A549 (cell line): ENCODE data around the gene SMYD5. TPM values are rescaled to one million over a fixed set of nuclear protein-coding genes. Genes with fewer than 3 reads are reported as not detected.

Experiments
- ATAC-seq, 2 experiments: fragments of 200-7000 bp in 1 of 2; fragments of >200 bp in 1 of 2; cut with Nextera tagmentation in 1 of 2; cut with Tn5 transposase in 1 of 2; 3 replicates each; pipeline versions ENCODE4 v1.8.0 to v1.9.1; 2018 to 2020; ENCODE audit warnings: mild to moderate bottlenecking in 1 of 2, moderate library complexity in 1 of 2
- CTCF ChIA-PET: fragments of 300-600 bp; sonication (Branson Sonifier 250); formaldehyde crosslinking; extraction: SDS; loops from one replicate; lab custom pipeline; 2021; ENCODE audit warnings: antibody characterized with exemption, inconsistent platforms; lab: Yijun Ruan, JAX
- POLR2A ChIA-PET: fragments of 350-600 bp; formaldehyde crosslinking; extraction: SDS; loops from one replicate; lab custom pipeline; 2021; ENCODE audit warnings: antibody characterized with exemption, inconsistent platforms; lab: Yijun Ruan, JAX
- DNase-seq, 2 experiments: peaks; one replicate each; pipeline versions ENCODE4 v3.0.0 to v3.0.0-alpha.2; 2011 to 2016; ENCODE audit warnings: low read depth in 1 of 2, low spot score in 1 of 2
- FAIRE-seq: peaks from 2 replicates; lab custom pipeline; 2011; peaks lifted over from hg19 to GRCh38; lab: Jason Lieb, UNC
- H3K27ac ChIP-seq, 2 experiments: fragments of >200 bp; sonication (Bioruptor Twin); formaldehyde crosslinking; 3 replicates each; pipeline ENCODE4 v1.5.1; 2016 to 2017
- H3K4me1 ChIP-seq: fragments of >200 bp; sonication (Bioruptor Twin); formaldehyde crosslinking; 3 replicates; pipeline ENCODE4 v1.6.1; 2016
- H3K4me2 ChIP-seq: fragments of >200 bp; sonication (Bioruptor Twin); formaldehyde crosslinking; 3 replicates; pipeline ENCODE4 v1.6.1; 2016
- H3K4me3 ChIP-seq: fragments of >200 bp; sonication (Bioruptor Twin); formaldehyde crosslinking; 3 replicates; pipeline ENCODE4 v1.5.1; 2016
- H3K9me3 ChIP-seq: fragments of >200 bp; sonication (Bioruptor Twin); formaldehyde crosslinking; 3 replicates; pipeline ENCODE4 v1.6.1; 2016
- CHD4 ChIP-seq: fragments of 200-600 bp; sonication (generic); IDR thresholded peaks from 2 replicates; pipeline ENCODE4 v1.6.1; 2016; ENCODE audit warnings: antibody characterized with exemption, mild to moderate bottlenecking, borderline replicate concordance
- EHF ChIP-seq: fragments of 250-450 bp; sonication (Bioruptor Pico); IDR thresholded peaks from 2 replicates; pipeline ENCODE4 v1.5.0; 2020; ENCODE audit warnings: mild to moderate bottlenecking
- EP300 ChIP-seq, 2 experiments: fragments of >200 bp; sonication (Bioruptor Twin); formaldehyde crosslinking; IDR thresholded peaks; 2 replicates in 1 of 2; 3 replicates in 1 of 2; pipeline ENCODE4 v1.6.1; 2016 to 2017
- GATA3 ChIP-seq: IDR thresholded peaks from 2 replicates; pipeline ENCODE4 v1.6.1; 2012; ENCODE audit warnings: borderline replicate concordance
- HOXB5 ChIP-seq: fragments of 250-450 bp; sonication (Bioruptor Pico); IDR thresholded peaks from 2 replicates; pipeline ENCODE4 v1.5.0; 2020; ENCODE audit warnings: mild to moderate bottlenecking, moderate library complexity
- JUN ChIP-seq, 2 experiments: fragments of >200 bp; sonication (Bioruptor Twin); formaldehyde crosslinking; IDR thresholded peaks; 2 replicates in 1 of 2; 3 replicates in 1 of 2; pipeline ENCODE4 v1.6.1; 2016 to 2017
- KDM5A ChIP-seq: fragments of 200-600 bp; sonication (generic); IDR thresholded peaks from 2 replicates; pipeline ENCODE4 v1.6.1; 2016; ENCODE audit warnings: antibody characterized with exemption, mild to moderate bottlenecking
- MAX ChIP-seq: IDR thresholded peaks from 2 replicates; pipeline ENCODE4 v1.6.1; 2012
- MYC ChIP-seq: IDR thresholded peaks from 2 replicates; pipeline ENCODE4 v1.6.1; 2012; ENCODE audit warnings: mild to moderate bottlenecking, inconsistent platforms, low read length, improper control_type of control experiment, borderline replicate concordance
- NR3C1 ChIP-seq: fragments of >200 bp; sonication (Bioruptor Twin); formaldehyde crosslinking; IDR thresholded peaks from 3 replicates; pipeline ENCODE4 v1.6.1; 2017
- RAD21 ChIP-seq, 2 experiments: fragments of >200 bp in 1 of 2; sonication (Bioruptor Twin) in 1 of 2; formaldehyde crosslinking in 1 of 2; IDR thresholded peaks in 1 of 2; conservative IDR thresholded peaks in 1 of 2; 2 replicates in 1 of 2; 3 replicates in 1 of 2; pipeline ENCODE4 v1.6.1; 2012 to 2018; ENCODE audit warnings: inconsistent platforms in 1 of 2
- RARB ChIP-seq: fragments of 250-450 bp; sonication (Bioruptor Pico); IDR thresholded peaks from 2 replicates; pipeline ENCODE4 v1.8.0; 2021; ENCODE audit warnings: mild to moderate bottlenecking, moderate library complexity
- RNF2 ChIP-seq: fragments of 200-600 bp; sonication (generic); IDR thresholded peaks from 2 replicates; pipeline ENCODE4 v1.6.1; 2016; ENCODE audit warnings: low read depth, mild to moderate bottlenecking, antibody characterized with exemption, moderate library complexity, borderline replicate concordance
- TFCP2L1 ChIP-seq: fragments of 250-450 bp; sonication (Bioruptor Pico); IDR thresholded peaks from 2 replicates; pipeline ENCODE4 v1.5.0; 2021; ENCODE audit warnings: mild to moderate bottlenecking
- ZC3H11A ChIP-seq: fragments of 450-650 bp; IDR thresholded peaks from 2 replicates; pipeline ENCODE4 v1.6.1; 2014; ENCODE audit warnings: antibody characterized with exemption, mild to moderate bottlenecking
- ZFP36 ChIP-seq: fragments of 450-650 bp; IDR thresholded peaks from 2 replicates; pipeline ENCODE4 v1.6.1; 2014; ENCODE audit warnings: borderline replicate concordance; ENCODE audit not compliant: partially characterized antibody
- ZNF302 ChIP-seq: fragments of 250-450 bp; sonication (Bioruptor Pico); IDR thresholded peaks from 2 replicates; pipeline ENCODE4 v1.9.0; 2021; ENCODE audit warnings: inconsistent platforms, mild to moderate bottlenecking, moderate library complexity
- WGBS: methylation state at CpG from one replicate; pipeline ENCODE4 v1.1.6; 2017; ENCODE audit errors: missing lambda C conversion rate; 5-methylcytosine and 5-hydroxymethylcytosine counted together
- polyA plus RNA-seq, 4 experiments: library from polyadenylated mRNA; depleted of rRNA in 3 of 4; stranded (reverse); fragments of >200 nt; fragmentation: RNase III in 1 of 4; extraction: RNeasy Plus Mini Kit Qiagen cat#74134 plus additional on column Dnase treatment in 1 of 4; gene quantifications; 2 replicates in 3 of 4; 3 replicates in 1 of 4; pipeline ENCODE4 v1.2.3, GENCODE V29; 2011 to 2017
- TF ChIP-seq, protein P1 (sequence below): fragments of 250-450 bp; sonication (Bioruptor Pico); IDR thresholded peaks from 2 replicates; pipeline ENCODE4 v1.5.0; 2021; ENCODE audit warnings: mild to moderate bottlenecking, moderate library complexity, borderline replicate concordance
- TF ChIP-seq, protein P2 (sequence below): fragments of >200 bp; sonication (Bioruptor Twin); formaldehyde crosslinking; IDR thresholded peaks from 3 replicates; pipeline ENCODE4 v1.5.1; 2016
- TF ChIP-seq, protein P3 (sequence below): fragments of 200-600 bp; sonication (generic); IDR thresholded peaks from 2 replicates; pipeline ENCODE4 v1.6.1; 2016; ENCODE audit warnings: antibody characterized with exemption, mild to moderate bottlenecking, moderate library complexity

Gene SMYD5
- polyA plus RNA-seq, 2 of the 4 experiments (the other 2 are of a cell fraction), result 40.3 to 46.7 TPM

DNA sequence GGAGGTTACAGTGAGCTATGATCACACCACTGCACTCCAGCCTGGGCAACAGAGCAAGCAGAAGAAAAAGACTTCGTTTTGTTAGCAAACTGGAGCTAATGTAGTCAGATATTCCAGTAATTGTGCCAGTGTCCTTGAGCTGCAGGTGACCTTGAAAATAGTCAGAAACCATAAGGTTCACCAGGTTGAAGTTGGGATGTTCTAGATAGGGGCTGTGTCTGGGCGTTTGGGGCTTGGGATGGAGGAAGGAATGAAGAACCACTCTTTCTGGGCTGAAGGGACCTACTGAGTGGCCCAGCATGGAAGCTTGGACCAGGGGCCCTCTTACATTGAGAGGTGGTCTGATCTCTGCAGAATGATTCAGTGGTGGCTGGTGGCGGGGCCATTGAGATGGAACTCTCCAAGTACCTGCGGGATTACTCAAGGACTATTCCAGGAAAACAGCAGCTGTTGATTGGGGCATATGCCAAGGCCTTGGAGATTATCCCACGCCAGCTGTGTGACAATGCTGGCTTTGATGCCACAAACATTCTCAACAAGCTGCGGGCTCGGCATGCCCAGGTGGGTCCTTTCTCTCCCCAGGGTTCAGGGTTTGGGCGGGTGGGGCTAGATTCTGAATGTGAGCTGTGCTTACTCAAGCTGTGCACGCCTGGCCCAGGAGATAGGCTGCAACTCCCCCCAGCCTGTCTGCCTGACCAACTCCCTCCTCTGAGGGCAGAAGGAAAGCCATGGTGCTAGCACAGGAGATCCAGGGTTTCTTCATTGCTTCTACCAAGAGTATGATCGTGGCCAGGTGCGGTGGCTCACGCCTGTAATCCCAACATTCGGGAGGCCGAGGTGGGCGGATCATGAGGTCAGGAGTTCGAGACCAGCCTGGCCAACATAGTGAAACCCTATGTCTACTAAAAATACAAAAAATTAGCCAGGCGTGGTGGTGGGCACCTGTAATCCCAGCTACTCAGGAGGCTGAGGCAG, 37.1 kb downstream of the SMYD5 start:
- 91% methylated on average over 17 of the region's 17 CpGs for WGBS
- no peaks in the 10 kb centered on the region for H3K4me1 ChIP-seq
- DNase-seq, result no peak
- no peak overlapping the region for H3K4me2 ChIP-seq
- no peak overlapping the region for H3K27ac ChIP-seq
- ChIA-PET POLR2A (interaction anchor here (2.0 kb wide), 1 partner anchor 17 kb away, joined by 7 read pairs; the partner anchor contains the start of gene CCT7), CTCF (interaction anchor here (0.9 to 5.8 kb wide), 10 partner anchors 7 to 74 kb away, joined by 3 to 50 read pairs (median 4); partner anchors contain the start of gene PRADC1)
- TF ChIP-seq NR3C1 (no peak), MYC (no peak), RARB (CRISPR knock-in tag) (no peak), JUN (IDR thresholded peaks at IDR 0.05) (no peak), RNF2 (no peak), EP300 (IDR thresholded peaks at IDR 0.05) (no peak), RAD21 (conservative IDR thresholded peaks at IDR 0.05 in 1 of 2, IDR thresholded peaks at IDR 0.05 in 1 of 2) (no peak), KDM5A (no peak), ZC3H11A (no peak), HOXB5 (CRISPR knock-in tag) (no peak), CHD4 (no peak), ZNF302 (CRISPR knock-in tag) (no peak), MAX (no peak), EHF (CRISPR knock-in tag) (no peak), GATA3 (no peak), TFCP2L1 (CRISPR knock-in tag) (no peak), ZFP36 (no peak)
- TF ChIP-seq, protein P1, sequence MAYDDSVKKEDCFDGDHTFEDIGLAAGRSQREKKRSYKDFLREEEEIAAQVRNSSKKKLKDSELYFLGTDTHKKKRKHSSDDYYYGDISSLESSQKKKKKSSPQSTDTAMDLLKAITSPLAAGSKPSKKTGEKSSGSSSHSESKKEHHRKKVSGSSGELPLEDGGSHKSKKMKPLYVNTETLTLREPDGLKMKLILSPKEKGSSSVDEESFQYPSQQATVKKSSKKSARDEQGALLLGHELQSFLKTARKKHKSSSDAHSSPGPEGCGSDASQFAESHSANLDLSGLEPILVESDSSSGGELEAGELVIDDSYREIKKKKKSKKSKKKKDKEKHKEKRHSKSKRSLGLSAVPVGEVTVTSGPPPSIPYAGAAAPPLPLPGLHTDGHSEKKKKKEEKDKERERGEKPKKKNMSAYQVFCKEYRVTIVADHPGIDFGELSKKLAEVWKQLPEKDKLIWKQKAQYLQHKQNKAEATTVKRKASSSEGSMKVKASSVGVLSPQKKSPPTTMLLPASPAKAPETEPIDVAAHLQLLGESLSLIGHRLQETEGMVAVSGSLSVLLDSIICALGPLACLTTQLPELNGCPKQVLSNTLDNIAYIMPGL (CRISPR knock-in tag), result no peak
- TF ChIP-seq, protein P2, sequence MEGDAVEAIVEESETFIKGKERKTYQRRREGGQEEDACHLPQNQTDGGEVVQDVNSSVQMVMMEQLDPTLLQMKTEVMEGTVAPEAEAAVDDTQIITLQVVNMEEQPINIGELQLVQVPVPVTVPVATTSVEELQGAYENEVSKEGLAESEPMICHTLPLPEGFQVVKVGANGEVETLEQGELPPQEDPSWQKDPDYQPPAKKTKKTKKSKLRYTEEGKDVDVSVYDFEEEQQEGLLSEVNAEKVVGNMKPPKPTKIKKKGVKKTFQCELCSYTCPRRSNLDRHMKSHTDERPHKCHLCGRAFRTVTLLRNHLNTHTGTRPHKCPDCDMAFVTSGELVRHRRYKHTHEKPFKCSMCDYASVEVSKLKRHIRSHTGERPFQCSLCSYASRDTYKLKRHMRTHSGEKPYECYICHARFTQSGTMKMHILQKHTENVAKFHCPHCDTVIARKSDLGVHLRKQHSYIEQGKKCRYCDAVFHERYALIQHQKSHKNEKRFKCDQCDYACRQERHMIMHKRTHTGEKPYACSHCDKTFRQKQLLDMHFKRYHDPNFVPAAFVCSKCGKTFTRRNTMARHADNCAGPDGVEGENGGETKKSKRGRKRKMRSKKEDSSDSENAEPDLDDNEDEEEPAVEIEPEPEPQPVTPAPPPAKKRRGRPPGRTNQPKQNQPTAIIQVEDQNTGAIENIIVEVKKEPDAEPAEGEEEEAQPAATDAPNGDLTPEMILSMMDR, result no peak
- TF ChIP-seq, protein P3, sequence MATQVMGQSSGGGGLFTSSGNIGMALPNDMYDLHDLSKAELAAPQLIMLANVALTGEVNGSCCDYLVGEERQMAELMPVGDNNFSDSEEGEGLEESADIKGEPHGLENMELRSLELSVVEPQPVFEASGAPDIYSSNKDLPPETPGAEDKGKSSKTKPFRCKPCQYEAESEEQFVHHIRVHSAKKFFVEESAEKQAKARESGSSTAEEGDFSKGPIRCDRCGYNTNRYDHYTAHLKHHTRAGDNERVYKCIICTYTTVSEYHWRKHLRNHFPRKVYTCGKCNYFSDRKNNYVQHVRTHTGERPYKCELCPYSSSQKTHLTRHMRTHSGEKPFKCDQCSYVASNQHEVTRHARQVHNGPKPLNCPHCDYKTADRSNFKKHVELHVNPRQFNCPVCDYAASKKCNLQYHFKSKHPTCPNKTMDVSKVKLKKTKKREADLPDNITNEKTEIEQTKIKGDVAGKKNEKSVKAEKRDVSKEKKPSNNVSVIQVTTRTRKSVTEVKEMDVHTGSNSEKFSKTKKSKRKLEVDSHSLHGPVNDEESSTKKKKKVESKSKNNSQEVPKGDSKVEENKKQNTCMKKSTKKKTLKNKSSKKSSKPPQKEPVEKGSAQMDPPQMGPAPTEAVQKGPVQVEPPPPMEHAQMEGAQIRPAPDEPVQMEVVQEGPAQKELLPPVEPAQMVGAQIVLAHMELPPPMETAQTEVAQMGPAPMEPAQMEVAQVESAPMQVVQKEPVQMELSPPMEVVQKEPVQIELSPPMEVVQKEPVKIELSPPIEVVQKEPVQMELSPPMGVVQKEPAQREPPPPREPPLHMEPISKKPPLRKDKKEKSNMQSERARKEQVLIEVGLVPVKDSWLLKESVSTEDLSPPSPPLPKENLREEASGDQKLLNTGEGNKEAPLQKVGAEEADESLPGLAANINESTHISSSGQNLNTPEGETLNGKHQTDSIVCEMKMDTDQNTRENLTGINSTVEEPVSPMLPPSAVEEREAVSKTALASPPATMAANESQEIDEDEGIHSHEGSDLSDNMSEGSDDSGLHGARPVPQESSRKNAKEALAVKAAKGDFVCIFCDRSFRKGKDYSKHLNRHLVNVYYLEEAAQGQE, result no peak
- no peak overlapping the region for H3K4me3 ChIP-seq
- no peak for ATAC-seq
- FAIRE-seq, result no peak
- no peaks in the 10 kb centered on the region for H3K9me3 ChIP-seq
